ENCODE data around the gene ISCU.

DNA sequence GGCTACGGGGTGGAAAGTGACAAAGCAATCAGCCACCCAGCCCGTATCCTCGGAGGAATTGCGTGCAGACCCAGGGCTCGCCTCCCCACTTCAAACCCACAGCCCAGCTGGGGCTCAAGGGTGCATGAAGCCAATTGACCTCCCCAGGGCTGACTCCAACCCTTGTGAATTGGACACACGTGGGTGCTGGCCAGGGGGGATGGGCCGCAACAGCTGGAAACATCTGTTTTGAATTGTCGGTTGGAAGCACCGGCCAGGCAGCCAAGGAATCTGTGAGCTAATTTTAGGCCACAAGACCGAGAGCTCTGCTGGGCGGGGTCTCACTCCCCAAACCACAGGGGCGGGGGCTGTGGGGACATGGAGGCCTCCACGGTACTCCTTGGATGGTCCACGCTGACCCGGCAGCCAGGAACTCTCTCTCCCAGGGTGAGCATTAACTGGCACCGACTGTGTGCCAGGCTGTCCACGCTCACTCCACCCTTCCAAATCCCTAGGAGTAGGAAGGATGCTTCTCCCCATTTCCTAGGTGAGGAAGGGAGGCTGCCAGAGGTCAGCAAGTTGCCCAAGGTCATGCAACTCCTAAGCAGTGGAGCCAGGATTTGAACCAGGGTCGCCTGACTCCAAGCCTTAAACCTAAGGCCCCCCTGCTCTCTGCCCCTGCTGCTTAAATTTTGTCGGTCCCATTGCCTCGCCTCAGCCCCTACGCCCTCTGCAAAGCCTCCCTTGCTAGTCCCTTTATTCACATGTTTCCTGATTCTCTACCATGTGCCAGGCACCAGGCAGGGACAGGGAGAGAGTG is 47.3 kb downstream of the ISCU start:
- TF ChIP-seq CTCF (optimal IDR thresholded peaks at IDR 0.05 in 1 of 3, IDR thresholded peaks at IDR 0.05 in 1 of 3, conservative IDR thresholded peaks at IDR 0.05 in 1 of 3; ENCODE audit: extremely low read depth in 1 of 3, insufficient read depth in 2 of 3, low read length in 3 of 3) = no peak
- TF ChIP-seq EZH2 (IDR thresholded peaks at IDR 0.05; ENCODE audit: low read length) = no peak

Measured in keratinocyte (primary cell).